MM.1S (cell line): ENCODE measurements around the gene GAL3ST1.

Experiments used
- DNase-seq: peaks from one replicate; pipeline ENCODE4 v3.0.0-alpha.2; 2015
- H2AFZ ChIP-seq: fragments of 300-600 bp; sonication (generic); 2 replicates; pipeline ENCODE4 v1.6.0; 2016; ENCODE audit warnings: antibody characterized with exemption, low read length
- H3F3A ChIP-seq: fragments of 300-600 bp; sonication (generic); 2 replicates; pipeline ENCODE4 v1.6.1; 2016; ENCODE audit warnings: mild to moderate bottlenecking, antibody characterized with exemption, low read length, moderate library complexity, mixed read lengths; ENCODE audit not compliant: insufficient read depth
- H3K27ac ChIP-seq: fragments of 300-600 bp; sonication (generic); 2 replicates; pipeline ENCODE4 v1.5.1; 2016; ENCODE audit warnings: mild to moderate bottlenecking, low read length
- H3K27me3 ChIP-seq: fragments of 300-600 bp; sonication (generic); replicated peaks from 2 replicates; pipeline ENCODE4 v1.6.0; 2016; ENCODE audit warnings: low read length; ENCODE audit not compliant: insufficient read depth
- H3K36me3 ChIP-seq: fragments of 300-600 bp; sonication (generic); replicated peaks from 2 replicates; pipeline ENCODE4 v1.6.1; 2016; ENCODE audit warnings: mild to moderate bottlenecking, low read length, mixed read lengths; ENCODE audit not compliant: insufficient read depth
- H3K4me1 ChIP-seq: fragments of 300-600 bp; sonication (generic); 2 replicates; pipeline ENCODE4 v1.6.1; 2016; ENCODE audit warnings: low read length, mixed read lengths
- H3K4me2 ChIP-seq: fragments of 300-600 bp; sonication (generic); 2 replicates; pipeline ENCODE4 v1.6.0; 2016; ENCODE audit warnings: low read depth, low read length
- H3K4me3 ChIP-seq: fragments of 300-600 bp; sonication (generic); 2 replicates; pipeline ENCODE4 v1.5.1; 2016; ENCODE audit warnings: low read length, mixed read lengths
- H3K79me2 ChIP-seq: fragments of 300-600 bp; sonication (generic); 2 replicates; pipeline ENCODE4 v1.6.1; 2016; ENCODE audit warnings: mixed run types, low read length, mixed read lengths
- H3K9ac ChIP-seq: fragments of 300-600 bp; sonication (generic); 2 replicates; pipeline ENCODE4 v1.6.1; 2016; ENCODE audit warnings: low read length, mixed read lengths
- H3K9me2 ChIP-seq: fragments of 300-600 bp; sonication (generic); replicated peaks from 2 replicates; pipeline ENCODE4 v1.6.1; 2016; ENCODE audit warnings: mild to moderate bottlenecking, low read length, mixed read lengths; ENCODE audit not compliant: insufficient read depth
- H3K9me3 ChIP-seq: fragments of 300-600 bp; sonication (generic); replicated peaks from 2 replicates; pipeline ENCODE4 v1.6.1; 2016; ENCODE audit warnings: mild to moderate bottlenecking, low read length, mixed read lengths; ENCODE audit not compliant: insufficient read depth
- H4K20me1 ChIP-seq: fragments of 300-600 bp; sonication (generic); 2 replicates; pipeline ENCODE4 v1.6.1; 2016; ENCODE audit warnings: mild to moderate bottlenecking, low read length, moderate library complexity, mixed read lengths; ENCODE audit not compliant: insufficient read depth
- CTCF ChIP-seq: fragments of 300-600 bp; sonication (generic); IDR thresholded peaks from 2 replicates; pipeline ENCODE4 v1.5.1; 2016; ENCODE audit warnings: antibody characterized with exemption, low read length, mixed read lengths
- EZH2 ChIP-seq: fragments of 300-600 bp; sonication (generic); optimal IDR thresholded peaks from 2 replicates; pipeline ENCODE3; 2017; ENCODE audit warnings: low read depth, mild to moderate bottlenecking, antibody characterized with exemption, low read length, mixed read lengths
- EZH2phosphoT487 ChIP-seq: fragments of 300-600 bp; sonication (generic); IDR thresholded peaks from 2 replicates; pipeline ENCODE4 v1.6.1; 2018; ENCODE audit warnings: antibody characterized with exemption, low read length

The GAL3ST1 gene

GRCh38 chr22:30580896-30581295, 6.4 kb upstream of the GAL3ST1 start:
- Histone ChIP-seq H3K4me1 (no peaks in the 10 kb centered on the region), H3K4me3 (no peak overlapping the region), H3K9me3 (no peaks in the 10 kb centered on the region), H3K79me2 (peaks cover 5% of the 10 kb centered on the region; the same call in 1 of the 2 replicates), H3K27me3 (no peaks in the 10 kb centered on the region), H3K36me3 (peaks cover 18% of the 10 kb centered on the region), H3K9ac (no peak overlapping the region), H2AFZ (no peak overlapping the region), H4K20me1 (no peaks in the 10 kb centered on the region), H3F3A (no peaks in the 10 kb centered on the region), H3K9me2 (no peaks in the 10 kb centered on the region), H3K27ac (no peak overlapping the region), H3K4me2 (no peak overlapping the region)
- no peak for DNase-seq
- TF ChIP-seq CTCF (no peak), EZH2 (no peak), EZH2phosphoT487 (no peak)

GRCh38 chr22:30578481-30578880, 4.0 kb upstream of the GAL3ST1 start:
- Histone ChIP-seq H3K4me1 (no peaks in the 10 kb centered on the region), H3K9ac (no peak overlapping the region), H3K79me2 (no peaks in the 10 kb centered on the region), H3K4me2 (no peak overlapping the region), H3K4me3 (no peak overlapping the region), H4K20me1 (no peaks in the 10 kb centered on the region), H3K9me3 (no peaks in the 10 kb centered on the region), H3F3A (no peaks in the 10 kb centered on the region), H3K27ac (no peak overlapping the region), H3K9me2 (no peaks in the 10 kb centered on the region), H3K36me3 (peaks cover 6% of the 10 kb centered on the region; the same call in 1 of the 2 replicates), H2AFZ (no peak overlapping the region), H3K27me3 (no peaks in the 10 kb centered on the region)
- no peak for TF ChIP-seq CTCF
- TF ChIP-seq EZH2phosphoT487 = no peak
- TF ChIP-seq EZH2 = no peak
- no peak for DNase-seq

DNA sequence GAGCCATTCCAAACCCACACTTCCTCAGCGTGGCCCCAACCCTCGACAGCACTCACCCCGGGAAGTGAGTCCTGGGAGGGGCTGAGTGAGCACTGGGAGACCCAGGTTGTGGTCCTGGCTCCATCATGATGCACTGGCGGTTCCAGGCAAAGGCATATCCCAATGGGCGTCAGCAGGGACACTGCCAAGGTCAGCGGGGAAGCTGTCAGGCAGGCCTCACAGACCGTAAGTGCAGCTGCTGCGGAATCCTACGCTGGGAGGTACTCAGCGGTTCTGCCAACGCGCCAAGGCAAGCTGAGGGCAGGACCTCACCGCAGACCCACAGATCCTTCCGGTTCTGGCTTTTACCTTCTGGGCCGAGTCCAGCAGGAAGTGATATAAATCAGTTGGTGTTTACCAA, 1.4 kb upstream of the GAL3ST1 start:
- Histone ChIP-seq H3F3A (no peaks in the 10 kb centered on the region), H3K9me2 (no peaks in the 10 kb centered on the region), H4K20me1 (no peaks in the 10 kb centered on the region), H3K4me1 (no peaks in the 10 kb centered on the region), H3K36me3 (peaks cover 4% of the 10 kb centered on the region; the same call in 1 of the 2 replicates), H3K4me2 (no peak overlapping the region), H3K79me2 (no peaks in the 10 kb centered on the region), H3K27ac (no peak overlapping the region), H3K9ac (no peak overlapping the region), H2AFZ (no peak overlapping the region), H3K4me3 (no peak overlapping the region), H3K9me3 (no peaks in the 10 kb centered on the region), H3K27me3 (peaks cover 9% of the 10 kb centered on the region; the same call in 1 of the 2 replicates)
- DNase-seq = no peak
- TF ChIP-seq EZH2 (no peak), EZH2phosphoT487 (no peak), CTCF (no peak)
